Ectodermal cell (in vitro differentiated cells): ENCODE results near the gene AGRP.

ENCODE experiments used
- H3K27ac ChIP-seq: 2 replicates; pipeline ENCODE4 v1.7.0; 2013; ENCODE audit warnings: mild to moderate bottlenecking, low read depth, low read length; ENCODE audit not compliant: insufficient read depth, poor library complexity, severe bottlenecking
- H3K27me3 ChIP-seq: 2 replicates; pipeline ENCODE4 v1.7.0; 2013; ENCODE audit warnings: mild to moderate bottlenecking, low read length; ENCODE audit not compliant: insufficient read depth, control insufficient read depth, poor library complexity, severe bottlenecking
- H3K36me3 ChIP-seq: one replicate; pipeline ENCODE4 v1.7.0; 2013; ENCODE audit warnings: low read length; ENCODE audit not compliant: control insufficient read depth, insufficient read depth
- H3K4me1 ChIP-seq: one replicate; pipeline ENCODE4 v1.7.0; 2013; ENCODE audit warnings: low read length; ENCODE audit not compliant: control insufficient read depth, insufficient read depth
- H3K4me3 ChIP-seq: 2 replicates; pipeline ENCODE4 v1.7.0; 2013; ENCODE audit warnings: low read depth, low read length, control low read depth; ENCODE audit not compliant: insufficient read depth
- H3K9me3 ChIP-seq: 2 replicates; pipeline ENCODE4 v1.7.0; 2013; ENCODE audit warnings: mild to moderate bottlenecking, low read length, moderate library complexity; ENCODE audit not compliant: control insufficient read depth
- WGBS, 2 experiments: methylation state at CpG; one replicate each; pipeline ENCODE4 v1.1.7; 2013; ENCODE audit warnings: missing lambda C conversion rate in 2 of 2; 5-methylcytosine and 5-hydroxymethylcytosine counted together

Gene AGRP

GRCh38 chr16:67438098-67438791 is 45.1 kb downstream of the AGRP start:
- peaks cover 15% of the 10 kb centered on the region for H3K4me1 ChIP-seq
- H3K36me3 ChIP-seq: peaks cover 10% of the 10 kb centered on the region
- no peak overlapping the region for H3K27ac ChIP-seq

GRCh38 chr16:67437513-67437912 is 45.8 kb downstream of the AGRP start:
- Histone ChIP-seq H3K27ac (no peak overlapping the region), H3K27me3 (peaks cover 4% of the 10 kb centered on the region), H3K4me3 (no peak overlapping the region), H3K4me1 (peaks cover 17% of the 10 kb centered on the region), H3K9me3 (no peaks in the 10 kb centered on the region), H3K36me3 (peaks cover 10% of the 10 kb centered on the region)
- WGBS, 2 experiments: 93 to 99% methylated on average over 4 of the region's 4 CpGs

More at GRCh38 chr16:67438098-67438791, 45.1 kb downstream of the AGRP start:
- 91 to 94% methylated on average over 20 of the region's 20 CpGs for WGBS, 2 experiments
- Histone ChIP-seq H3K27me3 (no peaks in the 10 kb centered on the region), H3K9me3 (no peaks in the 10 kb centered on the region), H3K4me3 (no peak overlapping the region)

DNA sequence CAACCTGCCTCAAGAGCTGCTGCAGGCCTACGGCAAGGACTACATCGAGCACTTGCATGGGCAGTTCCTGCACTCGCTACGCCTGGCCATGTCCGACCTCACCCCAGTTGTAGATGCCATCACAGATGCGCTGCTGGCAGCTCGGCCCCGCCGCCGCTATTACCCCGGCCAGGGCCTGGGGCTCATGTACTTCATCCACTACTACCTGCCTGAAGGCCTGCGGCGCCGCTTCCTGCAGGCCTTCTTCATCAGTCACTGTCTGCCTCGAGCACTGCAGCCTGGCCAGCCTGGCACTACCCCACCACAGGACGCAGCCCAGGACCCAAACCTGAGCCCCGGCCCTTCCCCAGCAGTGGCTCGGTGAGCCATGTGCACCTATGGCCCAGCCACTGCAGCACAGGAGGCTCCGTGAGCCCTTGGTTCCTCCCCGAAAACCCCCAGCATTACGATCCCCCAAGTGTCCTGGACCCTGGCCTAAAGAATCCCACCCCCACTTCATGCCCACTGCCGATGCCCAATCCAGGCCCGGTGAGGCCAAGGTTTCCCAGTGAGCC is 46.6 kb downstream of the AGRP start:
- Histone ChIP-seq H3K4me3 (no peak overlapping the region), H3K36me3 (peaks cover 10% of the 10 kb centered on the region), H3K27ac (no peak overlapping the region), H3K4me1 (peaks cover 15% of the 10 kb centered on the region), H3K27me3 (peaks cover 11% of the 10 kb centered on the region), H3K9me3 (no peaks in the 10 kb centered on the region)
- WGBS, 2 experiments: 94 to 96% methylated on average over 23 of the region's 23 CpGs

DNA sequence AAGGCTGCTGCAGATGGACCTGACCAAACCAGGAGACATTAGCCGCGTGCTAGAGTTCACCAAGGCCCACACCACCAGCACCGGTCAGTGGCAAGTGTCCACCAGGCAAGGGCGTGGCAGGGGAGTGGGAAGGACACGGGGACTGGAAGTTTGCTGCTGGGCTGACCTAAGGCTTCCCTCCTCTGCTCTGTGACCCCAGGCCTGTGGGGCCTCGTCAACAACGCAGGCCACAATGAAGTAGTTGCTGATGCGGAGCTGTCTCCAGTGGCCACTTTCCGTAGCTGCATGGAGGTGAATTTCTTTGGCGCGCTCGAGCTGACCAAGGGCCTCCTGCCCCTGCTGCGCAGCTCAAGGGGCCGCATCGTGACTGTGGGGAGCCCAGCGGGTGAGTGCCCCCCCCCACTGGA is 47.6 kb downstream of the AGRP start:
- WGBS, 2 experiments: 89 to 93% methylated on average over 16 of the region's 16 CpGs
- Histone ChIP-seq H3K4me3 (no peak overlapping the region), H3K36me3 (peaks cover 10% of the 10 kb centered on the region), H3K9me3 (no peaks in the 10 kb centered on the region), H3K27me3 (peaks cover 21% of the 10 kb centered on the region), H3K4me1 (peaks cover 10% of the 10 kb centered on the region), H3K27ac (no peak overlapping the region)

DNA sequence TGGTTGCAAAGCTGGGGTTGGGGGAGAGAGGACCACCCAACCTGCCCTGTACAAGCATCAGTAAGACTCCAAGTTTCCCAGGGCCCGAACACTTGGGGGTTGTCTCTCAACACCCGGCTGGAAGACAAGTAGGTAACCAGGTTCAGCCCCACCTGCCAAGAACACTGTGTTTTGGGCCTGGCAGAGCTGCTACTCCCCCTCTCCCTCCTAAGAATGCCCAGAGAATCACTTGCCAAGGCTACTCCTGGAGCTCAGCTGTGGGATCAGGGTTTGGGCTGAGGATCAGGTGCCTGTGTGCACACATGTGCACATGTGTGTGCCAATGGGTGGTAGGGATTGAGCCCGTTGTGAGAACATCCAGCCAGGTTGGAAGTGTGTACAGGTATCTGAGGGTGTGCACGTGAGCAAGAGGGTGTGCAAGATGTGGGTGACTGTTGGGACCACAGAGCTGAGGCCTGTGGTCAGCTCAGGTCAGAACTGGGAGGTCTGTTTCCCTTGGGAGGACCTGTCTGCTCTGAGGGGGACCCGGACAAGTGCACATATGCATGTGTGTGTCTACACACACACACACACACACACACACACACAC is 50.1 kb downstream of the AGRP start:
- H3K27me3 ChIP-seq: peaks cover 46% of the 10 kb centered on the region
- peaks cover 10% of the 10 kb centered on the region for H3K4me1 ChIP-seq
- H3K27ac ChIP-seq: no peak overlapping the region
- WGBS, 2 experiments: 91 to 92% methylated on average over 5 of the region's 5 CpGs
- H3K4me3 ChIP-seq: no peak overlapping the region
- H3K9me3 ChIP-seq: no peaks in the 10 kb centered on the region
- peaks cover 2% of the 10 kb centered on the region for H3K36me3 ChIP-seq
